OCI-LY7 (cell line): ENCODE results near the gene TGM1. TPM values are rescaled to one million over a fixed set of nuclear protein-coding genes. Genes with fewer than 3 reads are reported as not detected.
A peak's percentile ranks its signal among the peaks of the same experiment; 100 is the strongest.

Experiments
- BruUV-seq: library from RNA; stranded (reverse); fragments of 400-500 nt; replicated peaks from 2 replicates; lab custom pipeline; 2021; lab: Mats Ljungman, UMichigan
- CTCF ChIA-PET: fragments of 300-600 bp; sonication (Branson Sonifier 250); formaldehyde crosslinking; loops from one replicate; lab custom pipeline; 2022; ENCODE audit warnings: antibody characterized with exemption; ENCODE audit not compliant: unreplicated experiment; lab: Charles Lee
- POLR2A ChIA-PET: fragments of 300-600 bp; sonication (Branson Sonifier 250); formaldehyde crosslinking; loops from one replicate; lab custom pipeline; 2022; ENCODE audit warnings: antibody characterized with exemption; lab: Charles Lee
- DNase-seq: peaks from one replicate; pipeline ENCODE4 v3.0.0-alpha.2; 2015; ENCODE audit warnings: low spot score
- H2AFZ ChIP-seq: fragments of 200-600 bp; sonication (generic), shearing (Covaris generic); 2 replicates; pipeline ENCODE4 v1.6.1; 2014; ENCODE audit warnings: mild to moderate bottlenecking, antibody characterized with exemption, low read length, moderate library complexity
- H3K27ac ChIP-seq: fragments of 200-600 bp; sonication (generic); 2 replicates; pipeline ENCODE4 v1.5.1; 2014; ENCODE audit warnings: mixed run types, low read depth, mild to moderate bottlenecking, moderate library complexity, low read length, inconsistent platforms; ENCODE audit not compliant: poor library complexity, severe bottlenecking
- H3K36me3 ChIP-seq: fragments of 200-600 bp; sonication (generic); 2 replicates; pipeline ENCODE4 v1.6.1; 2014; ENCODE audit warnings: mild to moderate bottlenecking, antibody characterized with exemption, low read length, moderate library complexity, mixed read lengths; ENCODE audit not compliant: insufficient read depth
- H3K4me1 ChIP-seq: fragments of 200-600 bp; sonication (generic); 2 replicates; pipeline ENCODE4 v1.5.1; 2014; ENCODE audit warnings: mild to moderate bottlenecking, low read length; ENCODE audit not compliant: insufficient read depth, poor library complexity, severe bottlenecking
- H3K4me2 ChIP-seq: fragments of 200-600 bp; sonication (generic); 2 replicates; pipeline ENCODE4 v1.6.1; 2014; ENCODE audit warnings: mild to moderate bottlenecking, low read length
- H3K4me3 ChIP-seq: fragments of 200-600 bp; sonication (generic); 2 replicates; pipeline ENCODE4 v1.5.1; 2014; ENCODE audit warnings: mild to moderate bottlenecking, low read depth, low read length; ENCODE audit not compliant: poor library complexity, severe bottlenecking
- H3K79me2 ChIP-seq: fragments of 200-600 bp; sonication (generic); 2 replicates; pipeline ENCODE4 v1.6.1; 2016; ENCODE audit warnings: low read depth, mild to moderate bottlenecking, low read length, moderate library complexity, mixed read lengths; ENCODE audit not compliant: insufficient read depth
- H3K9me2 ChIP-seq: fragments of 200-600 bp; sonication (generic); 2 replicates; pipeline ENCODE4 v1.6.1; 2016; ENCODE audit warnings: mild to moderate bottlenecking, low read length, mixed read lengths; ENCODE audit not compliant: insufficient read depth
- H3K9me3 ChIP-seq: fragments of 200-600 bp; sonication (generic); 2 replicates; pipeline ENCODE4 v1.6.1; 2014; ENCODE audit warnings: mild to moderate bottlenecking, mixed run types, low read length, mixed read lengths
- H4K20me1 ChIP-seq: fragments of 200-600 bp; sonication (generic); 2 replicates; pipeline ENCODE4 v1.6.1; 2014; ENCODE audit warnings: mild to moderate bottlenecking, antibody characterized with exemption, low read length, moderate library complexity, mixed read lengths; ENCODE audit not compliant: insufficient read depth
- EZH2phosphoT487 ChIP-seq: fragments of 200-600 bp; sonication (generic); IDR thresholded peaks from 2 replicates; pipeline ENCODE4 v1.6.1; 2018; ENCODE audit warnings: low read depth, borderline replicate concordance, mild to moderate bottlenecking, mixed run types, antibody characterized with exemption, low read length, moderate library complexity, mixed read lengths
- intact Hi-C: fragments of 100-400 bp; cut with micrococcal nuclease; formaldehyde crosslinking; loops from one replicate; pipeline ENCODE4 v1.10.0; 2022; ENCODE audit not compliant: unreplicated experiment
- total RNA-seq, 2 experiments: library from RNA; depleted of rRNA in 1 of 2; stranded (reverse); fragments of >200 nt in 1 of 2; shearing (Covaris generic) in 1 of 2; gene quantifications; 2 replicates each; pipeline ENCODE4 v1.2.3, GENCODE V29; 2014 to 2022
- TF ChIP-seq, protein P1 (sequence below): fragments of 200-600 bp; sonication (generic); conservative IDR thresholded peaks from 2 replicates; pipeline ENCODE4 v1.5.1; 2014; ENCODE audit warnings: mild to moderate bottlenecking, antibody characterized with exemption, low read length, moderate library complexity, mixed read lengths

TGM1 gene
- total RNA-seq, 2 experiments from 2014 or later: 5.2 to 5.4 TPM

DNA sequence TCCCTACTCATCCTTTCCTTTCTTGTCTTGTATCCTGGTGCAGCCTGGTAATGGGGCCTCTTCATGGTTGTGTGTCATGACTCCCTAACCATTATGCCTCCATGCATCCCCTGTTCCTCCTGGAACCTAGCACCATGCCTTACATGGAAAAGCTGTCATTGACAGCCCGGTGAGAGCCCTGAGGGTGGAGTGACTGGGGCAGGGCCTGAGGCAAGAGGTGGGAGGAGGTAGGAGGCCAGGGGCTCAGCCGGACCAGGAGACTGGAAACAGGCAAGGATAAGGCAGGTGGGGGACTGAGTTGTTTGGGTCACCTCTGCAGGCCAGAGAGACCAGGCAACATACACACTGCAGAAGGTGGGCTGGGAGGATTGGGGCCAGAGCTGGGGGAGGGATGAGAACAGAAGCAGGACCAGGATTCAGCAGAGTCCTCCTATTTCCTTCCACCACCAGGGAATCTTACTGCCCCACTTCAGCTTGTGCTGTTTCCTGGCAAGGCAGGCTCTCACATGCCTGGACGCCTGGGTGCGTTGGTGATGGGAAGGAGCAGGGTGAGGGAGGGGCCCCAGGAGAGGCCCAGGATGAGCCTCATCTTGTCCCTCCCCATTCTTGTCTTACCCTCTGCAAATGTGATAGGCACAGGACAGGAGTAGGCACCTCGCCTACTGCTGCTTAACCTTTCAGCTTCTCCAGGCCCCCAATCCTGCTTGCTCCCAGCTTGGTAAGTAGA, 46.7 kb upstream of the TGM1 start, which contains the start of gene LTB4R2:
TSS of gene LTB4R2 (plus strand) at position 603 of the 727 bp plus-strand sequence. CDS start 525 bp downstream, outside the sequence.
- peak within 1 kb of the TSS; percentile 39; the same call in 1 of the 2 replicates for H3K4me2 ChIP-seq
- no peak within 1 kb of the TSS for H2AFZ ChIP-seq
- DNase-seq: no peak
- H3K27ac ChIP-seq: no peak within 1 kb of the TSS
- H3K79me2 ChIP-seq: no peaks in the 10 kb centered on the region
- H4K20me1 ChIP-seq: no peaks in the 10 kb centered on the region
- TF ChIP-seq, protein P1, sequence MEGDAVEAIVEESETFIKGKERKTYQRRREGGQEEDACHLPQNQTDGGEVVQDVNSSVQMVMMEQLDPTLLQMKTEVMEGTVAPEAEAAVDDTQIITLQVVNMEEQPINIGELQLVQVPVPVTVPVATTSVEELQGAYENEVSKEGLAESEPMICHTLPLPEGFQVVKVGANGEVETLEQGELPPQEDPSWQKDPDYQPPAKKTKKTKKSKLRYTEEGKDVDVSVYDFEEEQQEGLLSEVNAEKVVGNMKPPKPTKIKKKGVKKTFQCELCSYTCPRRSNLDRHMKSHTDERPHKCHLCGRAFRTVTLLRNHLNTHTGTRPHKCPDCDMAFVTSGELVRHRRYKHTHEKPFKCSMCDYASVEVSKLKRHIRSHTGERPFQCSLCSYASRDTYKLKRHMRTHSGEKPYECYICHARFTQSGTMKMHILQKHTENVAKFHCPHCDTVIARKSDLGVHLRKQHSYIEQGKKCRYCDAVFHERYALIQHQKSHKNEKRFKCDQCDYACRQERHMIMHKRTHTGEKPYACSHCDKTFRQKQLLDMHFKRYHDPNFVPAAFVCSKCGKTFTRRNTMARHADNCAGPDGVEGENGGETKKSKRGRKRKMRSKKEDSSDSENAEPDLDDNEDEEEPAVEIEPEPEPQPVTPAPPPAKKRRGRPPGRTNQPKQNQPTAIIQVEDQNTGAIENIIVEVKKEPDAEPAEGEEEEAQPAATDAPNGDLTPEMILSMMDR: no peak
- no peak for TF ChIP-seq EZH2phosphoT487
- H3K9me2 ChIP-seq: no peaks in the 10 kb centered on the region
- intact Hi-C loops: no loop called here
- H3K36me3 ChIP-seq: peaks cover 85% of the 10 kb centered on the region
- H3K4me3 ChIP-seq: no peak within 1 kb of the TSS
- no peaks in the 10 kb centered on the region for H3K9me3 ChIP-seq
- ChIA-PET POLR2A (interaction anchor here (0.7 to 2.5 kb wide), 3 partner anchors 8 to 39 kb away, joined by 3 to 9 read pairs (median 6); partner anchors contain the start of gene RABGGTA), CTCF (interaction anchor here (0.9 kb wide), 1 partner anchor 34 kb away, joined by 3 read pairs; no protein-coding TSS in a partner anchor)
- peaks cover 38% of the 10 kb centered on the region for H3K4me1 ChIP-seq
- BruUV-seq: no TSS peak

DNA sequence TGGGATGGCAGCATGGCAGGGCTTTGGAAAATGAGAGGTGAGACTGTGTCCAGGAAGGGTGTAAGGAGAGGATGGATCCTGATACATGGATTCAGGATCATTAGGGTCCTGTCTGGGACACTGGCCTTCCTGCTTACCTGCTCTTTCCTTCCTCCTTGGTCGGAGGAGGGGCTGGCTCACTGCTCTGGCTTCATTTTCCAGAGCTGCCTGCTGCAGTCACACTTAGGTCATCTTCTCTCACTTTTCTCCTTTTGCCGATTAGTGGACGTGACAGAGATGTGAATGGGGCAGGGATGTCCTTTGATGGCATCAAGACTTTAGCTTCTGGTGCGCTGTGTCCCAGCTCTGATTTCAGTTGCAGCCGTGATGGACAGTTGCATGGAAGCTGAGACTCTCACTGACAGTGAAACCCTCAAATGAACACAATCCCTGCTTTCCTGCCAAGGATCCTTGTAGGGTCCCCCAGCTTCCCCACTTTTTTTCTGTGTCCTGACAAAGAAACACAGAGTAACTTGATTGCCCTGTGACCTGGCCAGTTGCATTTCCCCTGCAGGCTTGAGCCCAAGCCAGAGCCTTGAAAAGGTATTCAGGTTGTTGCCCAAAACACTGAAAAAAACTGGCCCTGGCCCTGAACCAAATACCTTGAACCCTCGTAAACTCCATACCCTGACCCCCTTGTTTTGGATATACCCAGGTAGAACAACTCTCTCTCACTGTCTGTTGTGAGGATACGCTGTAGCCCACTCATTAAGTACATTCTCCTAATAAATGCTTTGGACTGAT, 45.6 kb upstream of the TGM1 start:
- intact Hi-C loops: no loop called here
- H3K9me3 ChIP-seq: no peaks in the 10 kb centered on the region
- H3K4me1 ChIP-seq: peaks cover 32% of the 10 kb centered on the region
- no peaks in the 10 kb centered on the region for H3K9me2 ChIP-seq
- DNase-seq: no peak
- H3K36me3 ChIP-seq: peaks cover 86% of the 10 kb centered on the region
- no peak overlapping the region for H3K4me3 ChIP-seq
- no peaks in the 10 kb centered on the region for H4K20me1 ChIP-seq
- no peak overlapping the region for H3K4me2 ChIP-seq
- CTCF ChIA-PET: interaction anchor here (0.7 to 3.1 kb wide), 6 partner anchors 33 to 134 kb away, joined by 3 to 17 read pairs (median 3); partner anchors contain the start of genes RABGGTA and TINF2
- POLR2A ChIA-PET: interaction anchor here (0.6 to 1.4 kb wide), 6 partner anchors 9 to 476 kb away, joined by 3 to 6 read pairs (median 4); partner anchors contain the start of genes DHRS1 and NOP9
- H3K79me2 ChIP-seq: no peaks in the 10 kb centered on the region
- no TSS peak for BruUV-seq
- no peak overlapping the region for H2AFZ ChIP-seq
- H3K27ac ChIP-seq: no peak overlapping the region
- TF ChIP-seq, protein P1: peak; percentile 40; the same call in 1 of the 2 replicates
- TF ChIP-seq EZH2phosphoT487: no peak
